HG02763 (cell line): ENCODE data around the gene ABHD8.

Source experiments
- ATAC-seq: cut with Tn5 transposase; IDR thresholded peaks from one replicate; pipeline ENCODE4 v1.9.1; 2021; ENCODE audit warnings: mild to moderate bottlenecking, moderate library complexity; ENCODE audit not compliant: unreplicated experiment

Gene ABHD8

GRCh38 chr19:17268754-17269153 lies 34.5 kb downstream of the ABHD8 start:
- ATAC-seq: no peak

DNA sequence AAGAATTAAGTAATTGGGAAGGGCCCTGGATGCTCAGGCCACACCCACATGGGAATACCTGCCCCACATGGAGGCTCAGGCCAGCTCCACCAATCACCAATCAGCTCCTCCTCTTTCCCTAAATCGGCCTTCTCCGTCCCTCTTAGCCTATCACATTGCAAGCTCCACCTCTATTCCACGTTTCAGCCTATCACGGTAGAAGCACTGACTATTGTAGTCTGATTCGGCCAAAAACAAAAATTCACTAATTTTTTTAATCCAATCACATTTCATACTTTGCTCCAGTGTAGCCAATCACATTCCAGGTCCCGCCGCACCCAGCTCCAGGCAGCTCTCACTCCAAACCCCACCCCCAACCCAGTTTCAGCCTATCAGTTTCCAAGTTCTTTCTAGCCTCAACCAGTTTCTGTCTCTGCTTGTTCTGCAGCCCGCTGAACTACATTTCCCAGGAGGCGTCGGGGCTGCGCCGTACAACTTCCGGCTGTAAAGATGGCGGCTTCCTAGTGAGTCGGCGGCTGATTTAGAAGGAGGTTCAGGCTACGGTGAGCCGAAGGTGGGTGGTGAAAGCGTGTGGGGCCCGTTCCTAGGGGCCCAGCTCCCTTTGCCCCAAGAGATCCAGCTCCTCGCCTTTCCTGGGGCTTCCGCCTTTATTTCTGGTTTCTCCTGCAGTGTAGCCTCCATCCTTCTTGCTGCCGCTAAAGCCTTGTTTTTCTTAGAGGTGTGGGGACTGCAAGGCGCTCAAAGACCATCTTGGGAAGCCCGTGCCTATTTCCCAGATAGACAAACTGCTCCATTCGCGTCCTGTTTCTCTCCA lies 36.0 kb downstream of the ABHD8 start, which contains the start of gene BABAM1:
TSS of gene BABAM1 (plus strand) at position 469 of the 814 bp plus-strand sequence. CDS start 1,364 bp downstream, outside the sequence.
- peak; percentile 92 for ATAC-seq

DNA sequence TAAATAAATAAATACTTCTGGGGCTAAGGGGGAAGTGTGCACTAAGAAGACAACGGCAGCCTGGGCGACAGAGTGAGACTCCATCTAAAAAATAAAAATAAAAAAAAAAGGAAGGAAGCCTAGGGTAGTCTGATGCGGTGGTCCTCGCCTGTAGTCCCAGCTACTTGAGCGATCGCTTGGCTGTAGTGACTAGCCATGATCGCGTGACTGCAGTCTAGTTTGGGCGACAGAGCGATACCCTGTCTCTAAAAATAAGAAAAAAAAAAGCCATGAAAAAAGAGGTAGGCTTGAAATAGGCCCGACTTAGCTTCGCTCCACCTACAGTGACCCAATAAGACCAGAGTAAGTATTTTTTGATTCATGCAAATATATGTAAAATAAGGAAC lies 36.6 kb downstream of the ABHD8 start:
- ATAC-seq: no peak

- no peak for ATAC-seq
Observed at GRCh38 chr19:17266026-17266425, 37.2 kb downstream of the ABHD8 start.

- ATAC-seq: no peak
Observed at GRCh38 chr19:17264641-17264979, 38.6 kb downstream of the ABHD8 start, which contains the start of gene USHBP1. USHBP1 (minus strand) TSS chr19:17264745; CDS start chr19:17264299, 446 bp downstream.

- ATAC-seq: no peak
Observed at GRCh38 chr19:17263712-17264640, 39.2 kb downstream of the ABHD8 start.

DNA sequence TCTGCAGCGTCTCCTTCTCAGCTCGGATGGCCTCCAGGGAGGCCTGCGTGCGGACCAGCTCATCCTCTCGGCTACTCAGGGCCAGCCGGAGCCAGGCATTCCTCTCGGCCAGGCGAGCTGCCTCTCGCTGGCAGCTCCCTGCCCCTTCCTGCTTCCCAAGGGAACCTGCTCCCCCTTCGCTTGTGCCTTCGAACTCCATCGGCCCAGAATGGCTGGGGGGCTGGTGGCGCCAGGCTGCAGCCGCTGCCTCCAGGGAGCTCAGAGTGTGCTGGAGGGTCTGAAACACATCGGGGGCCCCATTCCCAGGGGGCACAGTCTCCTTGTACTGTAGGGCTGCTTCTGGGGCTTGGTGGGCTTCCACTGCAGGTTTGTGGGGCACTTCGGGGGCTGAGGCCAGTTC lies 40.7 kb downstream of the ABHD8 start:
- no peak for ATAC-seq

DNA sequence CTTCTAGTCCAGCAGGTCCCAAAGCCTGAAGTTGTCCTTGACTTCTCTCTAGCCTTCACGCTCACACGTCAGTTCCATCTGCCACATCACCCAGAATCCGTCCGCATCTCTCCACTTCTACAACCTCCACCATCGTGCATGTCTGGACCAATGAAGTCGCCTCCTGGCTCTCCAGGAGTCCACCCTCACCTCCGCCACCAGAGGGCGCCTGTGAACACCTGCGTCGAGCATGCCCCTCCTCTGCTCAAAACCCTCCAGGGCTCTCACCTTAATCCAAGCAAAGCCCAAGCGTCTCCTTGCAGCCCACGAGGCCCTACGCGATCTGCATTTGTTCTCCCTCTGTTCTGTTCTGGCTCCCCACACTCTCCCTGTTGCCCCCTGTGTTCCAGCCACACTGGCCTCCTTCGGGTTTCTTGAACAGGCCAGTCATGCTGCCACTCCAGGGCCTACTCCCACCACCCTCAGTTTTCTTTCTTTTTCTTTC lies 42.3 kb downstream of the ABHD8 start:
- peak; percentile 79 for ATAC-seq

DNA sequence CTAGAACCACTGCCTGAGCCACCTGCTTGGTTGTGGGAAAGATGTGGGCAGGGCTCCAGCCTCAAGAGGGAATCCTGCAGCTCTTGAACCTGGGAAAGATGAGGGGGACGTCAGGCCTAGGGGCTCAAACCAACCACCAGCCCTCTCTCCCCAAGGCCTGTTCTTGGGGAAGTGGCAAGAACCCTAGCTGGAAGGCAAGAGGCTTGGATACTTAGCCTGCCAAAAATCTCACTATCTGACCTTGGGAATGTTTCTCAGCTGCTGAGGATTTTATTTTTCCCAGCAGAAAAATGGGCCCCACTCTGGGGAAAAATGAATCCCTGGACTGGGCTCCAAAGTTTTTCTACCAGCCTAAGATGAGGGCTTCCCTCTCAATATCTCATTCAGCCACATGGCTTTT lies 43.3 kb downstream of the ABHD8 start:
- ATAC-seq: no peak

DNA sequence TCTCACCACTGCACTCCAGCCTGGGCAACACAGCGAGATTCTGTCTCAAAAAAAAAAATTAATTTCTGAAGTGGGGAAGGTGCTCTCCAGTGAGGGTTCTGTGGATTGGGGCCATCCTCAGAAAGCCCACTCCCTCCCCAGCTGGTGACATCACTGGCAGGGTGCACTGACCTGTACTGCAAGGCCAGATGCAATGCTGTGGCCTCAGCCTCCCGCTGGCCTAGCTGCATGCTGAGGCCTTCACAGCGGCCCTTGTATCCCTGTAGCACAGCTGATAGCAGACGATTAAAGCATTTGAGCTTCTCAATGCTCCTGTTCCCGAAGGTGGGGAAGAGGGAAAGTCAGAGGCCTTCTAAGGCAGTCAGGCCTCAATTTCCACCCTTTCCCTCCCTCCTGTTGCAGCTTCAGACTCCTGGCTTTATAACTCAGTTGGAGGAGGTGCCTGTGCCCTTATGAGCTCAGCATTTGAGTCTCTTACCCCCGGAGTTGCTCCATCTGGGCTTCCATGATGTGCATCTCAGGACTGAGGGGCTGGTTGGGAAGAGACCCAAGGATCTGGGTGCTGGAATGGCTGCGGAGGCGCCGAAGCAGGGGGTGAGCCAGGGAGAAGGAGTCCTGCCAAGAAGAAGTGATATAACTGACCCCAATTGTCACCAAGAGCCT lies 44.0 kb downstream of the ABHD8 start:
- no peak for ATAC-seq

DNA sequence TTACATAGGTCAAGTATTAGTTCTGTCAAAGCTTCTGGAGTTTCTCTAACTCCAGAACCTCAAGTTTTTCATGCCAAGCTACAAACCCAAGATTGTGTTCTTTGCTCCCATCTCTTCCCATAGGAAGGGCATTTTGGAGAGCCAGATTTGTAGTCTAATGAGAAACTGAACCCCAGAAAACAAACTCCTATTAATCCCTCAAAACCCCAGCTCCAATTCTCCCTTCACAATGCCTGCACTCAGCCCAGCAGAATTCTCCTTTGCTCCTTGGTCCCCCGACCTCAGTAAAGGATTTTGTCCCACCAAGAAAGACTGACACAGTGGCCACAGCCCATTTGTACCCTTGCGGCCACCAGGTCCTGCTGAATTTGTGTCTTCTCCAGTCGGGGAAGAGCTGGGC lies 47.1 kb downstream of the ABHD8 start:
- ATAC-seq: no peak

- no peak for ATAC-seq
Observed at GRCh38 chr19:17255150-17255621, 48.0 kb downstream of the ABHD8 start.

GRCh38 chr19:17254636-17255035 lies 48.6 kb downstream of the ABHD8 start:
- ATAC-seq: no peak

- ATAC-seq: no peak
Observed at GRCh38 chr19:17249887-17250548, 53.2 kb downstream of the ABHD8 start.

GRCh38 chr19:17248011-17248776 lies 55.0 kb downstream of the ABHD8 start:
- no peak for ATAC-seq

DNA sequence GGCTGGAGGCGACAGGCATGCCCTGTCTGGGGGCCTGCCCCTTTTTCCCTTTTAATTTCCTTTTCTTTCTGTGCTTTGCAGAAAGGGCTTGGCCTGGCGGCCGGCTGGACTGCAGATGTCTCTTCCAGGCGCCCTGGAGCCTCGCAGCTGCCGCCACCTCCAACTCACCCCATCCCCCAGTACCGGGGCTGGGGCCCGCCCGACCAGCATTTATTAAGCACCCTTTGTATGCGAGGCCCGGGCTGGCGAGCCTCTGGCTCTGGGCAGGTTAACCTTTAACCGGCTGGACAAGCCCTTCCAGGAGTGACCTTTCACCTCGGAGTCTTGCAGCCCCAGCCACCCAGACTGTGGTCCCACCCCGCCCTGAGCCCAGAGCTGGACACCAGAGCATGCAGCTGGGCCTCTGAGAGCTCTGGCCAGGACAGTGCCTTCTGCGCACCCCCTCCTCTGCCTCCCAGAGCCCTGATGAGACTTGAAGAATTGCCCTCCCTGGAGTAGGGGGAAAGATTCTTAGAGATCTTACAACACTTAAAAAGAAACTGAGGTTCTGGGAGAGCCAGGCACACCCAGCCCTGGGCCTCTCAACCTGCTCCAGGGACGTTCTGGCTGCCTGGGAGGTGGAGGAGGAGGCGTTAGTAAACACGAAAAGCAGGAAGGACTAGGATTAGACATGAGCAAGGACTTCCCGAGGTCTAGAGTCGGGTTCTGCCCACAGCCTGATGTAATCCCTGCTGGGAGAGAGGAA lies 56.4 kb downstream of the ABHD8 start:
- no peak for ATAC-seq

DNA sequence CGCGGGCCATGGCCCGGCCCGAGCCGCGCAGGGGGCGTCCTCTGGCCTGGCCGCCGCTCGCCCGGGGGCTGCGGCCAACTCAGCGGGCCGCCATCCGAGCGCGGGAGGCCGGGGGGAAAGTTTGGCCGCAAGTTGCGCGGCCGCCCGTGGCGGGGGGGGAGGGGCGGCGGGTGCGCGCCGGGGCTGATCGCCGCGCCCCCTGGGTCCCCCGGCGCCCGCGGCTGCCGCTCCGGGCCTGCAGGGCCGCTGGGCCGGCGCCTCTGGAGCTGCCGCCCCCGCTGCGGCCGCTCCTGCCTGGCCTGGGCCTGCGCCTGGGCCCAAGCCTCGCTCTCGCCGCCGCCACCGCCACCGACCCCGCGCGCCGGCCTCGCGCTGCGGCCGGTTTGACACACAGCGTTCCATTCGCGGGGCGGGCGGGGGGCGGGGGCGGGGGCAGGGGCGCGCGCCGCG lies 57.7 kb downstream of the ABHD8 start, which contains the start of gene NR2F6:
TSS of gene NR2F6 (minus strand) at position 385 of the 450 bp plus-strand sequence. CDS start 699 bp downstream, outside the sequence.
- ATAC-seq: no peak

DNA sequence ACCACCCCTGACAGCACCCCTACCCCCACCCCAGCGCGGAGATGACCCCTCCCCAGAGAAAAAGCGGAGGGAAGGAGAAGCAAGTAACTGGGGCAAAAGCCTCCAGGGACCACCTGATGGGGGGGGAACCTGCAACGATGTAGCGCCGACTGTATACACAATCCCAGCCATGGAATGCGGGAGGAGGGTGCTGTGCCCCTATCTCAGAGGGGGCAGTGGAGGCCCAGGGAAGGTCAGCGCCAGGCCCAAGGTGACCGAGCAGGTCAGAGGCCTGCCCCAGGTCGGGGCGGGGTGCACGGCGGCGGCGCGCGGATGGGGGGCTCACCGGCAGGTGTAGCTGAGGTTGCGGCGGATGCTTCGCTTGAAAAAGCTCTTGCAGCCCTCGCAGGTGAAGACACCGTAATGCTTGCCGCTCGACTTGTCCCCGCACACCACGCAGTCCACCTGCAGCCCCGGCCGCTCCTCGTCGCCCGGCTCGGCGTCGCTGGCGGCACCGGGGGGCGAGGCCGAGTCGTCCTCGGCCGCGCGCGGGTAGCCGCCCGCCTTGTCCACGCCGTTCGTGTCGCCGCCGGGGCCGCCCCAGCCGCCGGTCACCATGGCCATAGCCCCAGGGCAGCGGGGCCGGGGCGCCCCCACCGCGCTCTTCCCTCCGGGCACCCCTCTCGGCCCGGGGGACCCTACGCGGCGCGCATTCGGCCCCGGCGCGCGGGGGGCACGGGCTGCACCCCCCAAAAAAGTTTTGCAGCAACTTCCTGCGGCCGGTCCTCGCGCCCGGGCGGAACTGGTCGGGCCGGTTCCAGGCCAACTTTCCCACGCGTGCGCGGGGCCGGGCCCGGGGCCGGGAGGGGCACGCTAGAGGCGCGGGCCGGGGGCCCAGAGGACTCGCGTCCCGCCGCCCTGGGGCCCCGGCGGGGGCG lies 58.3 kb downstream of the ABHD8 start:
- peak; percentile 4 for ATAC-seq
